ENCODE measurements around the gene SLC6A3.

GRCh38 chr5:1376981-1377380 lies 68.3 kb downstream of the SLC6A3 start:
- TF ChIP-seq ZNF274 (IDR thresholded peaks at IDR 0.05; ENCODE audit: low read depth, low read length) (no peak), SUZ12 (IDR thresholded peaks at IDR 0.05; ENCODE audit: extremely low read depth, insufficient read depth, insufficient read length) (no peak)
